ENCODE data around the gene C4orf33.
"Not testable (repeated sequence)": the region's sequence is repeated elsewhere in the genome, so short reads cannot be mapped to it uniquely, and the experiment has no call there.

C4orf33 gene, protein sequence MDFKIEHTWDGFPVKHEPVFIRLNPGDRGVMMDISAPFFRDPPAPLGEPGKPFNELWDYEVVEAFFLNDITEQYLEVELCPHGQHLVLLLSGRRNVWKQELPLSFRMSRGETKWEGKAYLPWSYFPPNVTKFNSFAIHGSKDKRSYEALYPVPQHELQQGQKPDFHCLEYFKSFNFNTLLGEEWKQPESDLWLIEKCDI

DNA sequence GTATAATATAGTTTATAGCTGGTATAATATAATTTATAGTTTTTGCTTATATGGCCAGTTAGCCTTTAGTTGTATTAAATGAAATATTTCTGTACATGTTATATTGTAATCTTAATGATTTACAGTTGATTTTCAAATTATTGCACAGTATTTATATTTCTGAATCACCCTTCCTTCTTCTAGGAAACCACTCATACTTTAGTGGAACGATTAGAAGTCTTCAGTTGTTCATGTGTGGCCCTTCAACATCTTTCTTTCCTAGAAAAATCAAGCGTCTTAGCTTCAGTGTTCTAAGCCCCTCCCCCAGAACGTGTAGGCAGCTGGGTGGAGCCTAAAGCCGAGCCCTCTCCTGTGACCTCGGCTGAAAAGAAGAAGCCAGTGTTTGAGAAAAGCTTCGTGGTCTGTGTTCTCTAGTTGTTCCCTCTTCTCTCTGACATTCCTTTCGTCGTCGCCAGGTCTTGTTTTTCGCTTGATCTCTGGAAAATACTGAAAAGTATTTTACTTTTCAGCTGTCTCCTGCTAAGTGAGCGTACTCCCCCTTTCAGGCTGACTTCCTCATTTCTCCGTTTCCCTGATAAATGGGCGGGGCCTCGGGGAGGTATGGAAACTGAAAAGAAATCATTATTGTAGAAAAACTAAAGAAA is at the start of gene C4orf33:
TSS of gene C4orf33 (plus strand) at position 342 of the 644 bp plus-strand sequence. CDS start 6,459 bp downstream, outside the sequence.
- peak; percentile 7 to 48 (median 29) for DNase-seq (ENCODE audit: low read depth in 3 of 3, low spot score in 1 of 3)

DNA sequence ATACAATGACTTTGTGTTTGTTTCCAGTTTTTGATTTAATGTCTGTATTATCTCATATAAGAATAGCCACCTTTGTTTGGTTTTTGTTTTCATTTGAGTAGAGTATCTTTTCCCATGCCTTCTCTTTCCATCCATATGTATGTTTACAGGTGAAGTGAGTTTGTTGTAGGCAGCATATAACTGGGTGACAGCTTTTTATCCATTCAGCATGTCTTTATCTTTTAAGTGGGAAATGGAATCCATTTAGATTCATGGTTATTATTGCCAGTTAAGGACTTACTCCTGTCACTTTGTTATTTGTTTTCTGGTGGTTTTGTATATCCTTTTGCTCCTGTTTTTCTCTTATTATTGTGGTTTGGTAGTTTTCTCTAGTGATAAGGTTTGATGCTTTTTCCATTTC is 36.9 kb upstream of the C4orf33 start:
- DNase-seq (ENCODE audit: low read depth in 3 of 3, low spot score in 1 of 3), result no peak

DNA sequence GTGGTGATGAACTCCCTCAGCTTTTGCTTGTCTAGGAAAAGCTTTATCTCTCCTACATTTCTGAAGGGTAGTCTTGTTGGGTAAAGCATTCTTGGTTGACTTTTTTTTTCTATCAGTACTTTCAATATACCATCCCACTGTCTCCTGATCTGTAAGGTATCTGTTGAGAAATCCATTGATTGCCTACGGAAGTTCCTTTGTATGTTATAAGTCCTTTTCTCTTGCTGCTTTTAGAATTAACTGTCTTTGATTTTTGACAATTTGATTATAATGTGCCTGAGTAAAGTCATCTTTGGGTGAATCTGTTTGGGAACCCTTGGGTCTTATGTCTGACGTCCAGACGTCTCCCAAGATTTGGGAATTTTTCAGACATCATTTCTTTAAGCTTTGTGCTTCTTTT is 33.4 kb upstream of the C4orf33 start:
- DNase-seq (ENCODE audit: low read depth in 3 of 3, low spot score in 1 of 3), result no peak

DNA sequence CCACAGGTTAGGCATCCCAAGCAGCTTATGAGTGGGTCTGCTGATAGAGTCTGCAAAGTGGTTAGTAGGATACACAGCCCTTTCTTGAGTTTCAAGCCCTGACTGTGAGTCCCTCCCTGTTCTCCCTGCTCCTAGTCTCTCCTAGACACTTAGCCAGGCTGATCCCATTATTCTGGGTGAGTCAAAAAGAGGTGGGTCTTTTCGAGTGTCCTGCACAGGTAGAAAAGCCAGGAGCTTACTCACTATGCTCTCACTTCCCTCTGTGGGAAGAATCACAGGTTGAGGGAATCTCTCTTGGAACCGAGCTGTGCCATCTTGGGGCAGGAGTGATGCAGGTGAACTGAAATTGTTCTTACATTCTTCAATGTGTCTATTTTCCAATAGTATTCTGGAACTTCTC is 32.3 kb upstream of the C4orf33 start:
- no peak for DNase-seq (ENCODE audit: low read depth in 3 of 3, low spot score in 1 of 3)

- DNase-seq (ENCODE audit: low read depth in 3 of 3, low spot score in 1 of 3), result no peak
These were observed 31.2 kb upstream of the C4orf33 start for GRCh38 chr4:129064717-129065116.

DNA sequence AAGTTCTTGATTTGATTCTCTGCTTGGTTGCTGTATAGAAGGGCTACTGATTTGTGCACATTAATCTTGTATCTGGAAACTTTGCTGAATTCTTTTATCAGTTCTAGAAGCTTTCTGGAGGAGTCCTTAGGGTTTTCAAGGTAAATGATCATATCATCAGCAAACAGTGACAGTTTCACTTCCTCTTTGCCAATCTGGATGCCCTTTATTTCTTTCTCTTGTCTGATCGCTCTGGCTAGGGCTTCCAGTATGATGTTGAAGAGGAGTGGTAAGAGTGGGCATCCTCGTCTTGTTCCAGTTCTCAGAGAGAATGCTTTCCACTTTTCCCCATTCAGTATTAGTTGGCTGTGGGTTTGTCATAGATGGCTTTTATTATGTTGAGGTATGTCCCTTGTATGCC is 26.4 kb upstream of the C4orf33 start:
- DNase-seq (ENCODE audit: low read depth in 3 of 3, low spot score in 1 of 3), result not testable (repeated sequence)

- DNase-seq (ENCODE audit: low read depth in 3 of 3, low spot score in 1 of 3), result no peak
These were observed 18.6 kb upstream of the C4orf33 start for GRCh38 chr4:129077326-129077725.

GRCh38 chr4:129080129-129080528 is 15.8 kb upstream of the C4orf33 start:
- DNase-seq (ENCODE audit: low read depth in 3 of 3, low spot score in 1 of 3), result no peak

DNA sequence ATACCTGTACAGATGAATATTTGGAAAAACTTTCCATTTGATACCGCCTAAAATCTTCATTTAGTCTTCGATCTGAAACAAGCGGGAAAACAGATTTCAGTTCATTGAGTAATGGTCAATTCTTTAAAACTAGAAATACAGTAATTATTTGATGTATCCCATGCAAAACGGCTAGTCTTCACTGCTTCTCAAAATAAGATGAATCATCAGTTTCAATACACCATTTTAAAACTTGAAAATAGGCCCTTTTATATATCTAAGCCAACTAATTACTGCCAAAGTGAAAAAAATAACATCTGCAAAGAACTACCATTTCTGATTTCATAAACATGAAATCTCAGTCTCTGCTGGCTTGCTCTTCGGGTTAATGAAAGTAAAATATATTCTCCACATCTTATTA is 13.7 kb upstream of the C4orf33 start:
- DNase-seq (ENCODE audit: low read depth in 3 of 3, low spot score in 1 of 3), result no peak

- DNase-seq (ENCODE audit: low read depth in 3 of 3, low spot score in 1 of 3), result no peak
These were observed 10.5 kb upstream of the C4orf33 start for GRCh38 chr4:129085472-129085871.

DNA sequence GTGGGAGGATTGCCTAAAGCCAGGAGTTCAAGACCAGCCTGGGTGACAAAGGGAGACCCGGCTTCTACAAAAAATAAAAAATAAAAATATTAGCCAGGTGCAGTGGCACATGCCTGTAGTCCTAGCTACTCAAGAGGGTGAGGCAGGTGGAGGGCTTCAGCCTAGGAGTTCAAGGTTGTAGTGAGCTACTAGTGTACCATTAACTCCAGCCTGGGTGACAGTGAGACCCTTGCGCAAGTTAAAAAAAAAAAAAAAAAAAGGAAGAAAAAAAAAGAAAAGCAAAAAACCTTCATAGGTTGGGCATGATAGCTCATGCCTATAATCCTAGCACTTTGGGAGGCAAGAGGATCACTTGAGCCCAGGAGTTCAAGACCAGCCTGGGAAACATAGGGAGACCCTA is 8.4 kb upstream of the C4orf33 start:
- no peak for DNase-seq (ENCODE audit: low read depth in 3 of 3, low spot score in 1 of 3)

- DNase-seq (ENCODE audit: low read depth in 3 of 3, low spot score in 1 of 3), result no peak
These were observed 3.2 kb upstream of the C4orf33 start for GRCh38 chr4:129092631-129093190.

- peak; percentile 81 to 86 (median 81) for DNase-seq (ENCODE audit: low read depth in 3 of 3, low spot score in 1 of 3)
These were observed 2.6 kb upstream of the C4orf33 start, which contains the start of gene SCLT1 for GRCh38 chr4:129093191-129093920. Gene SCLT1, minus strand, starts transcription at chr4:129093539. Its CDS starts 436 bp downstream, at chr4:129093103.

DNA sequence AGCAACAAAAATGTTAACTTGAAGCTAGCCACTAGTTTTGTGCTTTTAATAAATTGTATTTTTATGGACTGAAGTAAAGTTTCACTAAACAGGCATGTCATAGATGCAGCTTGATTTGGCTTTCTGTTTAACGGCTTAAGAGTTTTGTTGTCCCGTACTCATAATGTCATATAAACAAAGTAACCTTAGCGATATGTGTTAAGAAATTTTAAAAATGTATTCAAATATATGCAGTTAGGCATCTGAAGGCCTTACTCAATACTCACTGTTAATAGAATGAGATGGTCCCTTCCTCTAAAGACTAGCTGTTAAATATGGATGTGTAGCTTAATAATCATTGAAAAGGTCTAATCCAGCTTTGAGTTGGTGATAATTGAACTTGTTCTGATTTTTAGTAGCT is 1.6 kb upstream of the C4orf33 start:
- DNase-seq (ENCODE audit: low read depth in 3 of 3, low spot score in 1 of 3), result no peak

GRCh38 chr4:129098531-129099001 is 2.6 kb downstream of the C4orf33 start:
- no peak for DNase-seq (ENCODE audit: low read depth in 3 of 3, low spot score in 1 of 3)

DNA sequence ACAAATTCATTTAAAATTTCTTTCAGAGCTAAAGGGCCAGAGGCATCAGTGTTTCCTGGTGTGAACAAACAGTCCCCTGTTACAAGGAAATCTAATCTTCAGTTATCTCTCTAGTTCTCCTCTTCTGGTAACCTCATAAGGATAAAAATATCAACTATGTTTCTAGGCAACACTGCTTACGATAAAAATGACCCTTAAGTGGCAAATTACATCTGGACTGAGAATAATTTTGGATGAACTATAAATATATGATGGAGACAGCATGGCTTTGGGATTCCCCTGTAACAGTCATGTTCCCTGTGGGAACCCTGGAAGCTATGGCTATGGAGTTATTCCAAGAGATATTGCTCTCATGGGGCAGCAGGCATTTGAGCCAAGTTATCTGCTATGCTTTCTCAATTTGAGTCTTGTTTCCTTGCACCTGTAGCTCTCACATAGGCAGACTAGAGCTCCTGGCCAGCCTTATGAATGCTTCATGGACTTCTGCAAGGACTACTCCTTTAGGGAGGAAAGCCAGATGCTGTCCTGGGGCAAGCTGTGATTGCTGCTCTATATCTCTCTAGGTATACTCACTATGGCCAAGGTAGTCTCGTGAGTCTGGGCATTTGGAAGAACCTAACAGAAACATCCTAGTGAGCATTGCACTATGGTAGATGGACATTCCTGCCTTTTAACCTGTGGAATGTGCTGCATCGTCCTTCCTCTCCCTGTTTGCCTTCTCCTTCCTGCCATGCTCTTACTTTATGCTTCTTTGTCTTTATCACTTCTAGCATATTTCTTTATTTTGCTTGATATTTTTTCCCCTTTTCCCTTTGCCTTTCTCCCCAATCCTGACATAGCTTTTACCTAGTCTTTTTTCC is 14.2 kb downstream of the C4orf33 start:
- DNase-seq (ENCODE audit: low read depth in 3 of 3, low spot score in 1 of 3), result no peak

GRCh38 chr4:129110931-129111330 is 15.0 kb downstream of the C4orf33 start:
- no peak for DNase-seq (ENCODE audit: low read depth in 3 of 3, low spot score in 1 of 3)

- DNase-seq (ENCODE audit: low read depth in 3 of 3, low spot score in 1 of 3), result no peak
These were observed 16.0 kb downstream of the C4orf33 start for GRCh38 chr4:129111919-129112318.

DNA sequence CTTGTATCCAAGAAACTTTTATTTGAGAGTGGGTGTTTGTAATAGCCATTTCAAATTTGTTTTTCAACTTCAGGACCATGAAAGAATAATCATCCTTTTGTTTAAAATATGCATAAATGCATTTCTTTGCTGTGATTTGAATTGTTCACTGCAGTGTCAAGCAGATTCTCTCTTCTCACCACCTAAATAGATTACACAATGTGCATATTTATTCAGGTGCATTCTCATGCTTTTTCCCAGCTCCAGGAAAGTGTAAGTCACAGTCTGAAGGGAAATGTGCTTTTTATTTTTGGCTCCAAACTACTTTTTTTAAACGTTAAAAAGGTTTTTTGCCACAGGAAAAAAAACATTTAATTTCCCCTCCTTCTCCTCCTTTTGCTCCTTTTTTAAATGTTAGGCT is 17.5 kb downstream of the C4orf33 start:
- no peak for DNase-seq (ENCODE audit: low read depth in 3 of 3, low spot score in 1 of 3)

DNA sequence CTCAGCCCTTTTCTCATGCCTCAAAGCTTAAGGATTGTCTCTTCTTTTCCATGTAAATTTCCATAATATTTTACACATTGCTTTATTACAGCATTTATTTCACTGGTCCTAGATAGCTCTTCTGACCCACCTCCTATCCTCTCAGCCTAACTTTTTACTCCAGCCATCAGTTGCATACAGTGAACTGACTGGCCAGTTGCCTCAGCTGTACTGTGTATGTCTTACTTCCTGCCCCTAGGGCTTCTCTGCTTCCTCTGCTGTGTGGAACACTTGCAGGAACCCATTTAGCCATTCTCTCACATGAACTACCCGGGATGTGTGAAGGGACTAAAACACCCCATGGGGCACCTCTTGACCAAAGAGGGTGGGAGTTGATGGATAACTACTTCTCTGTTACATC is 18.0 kb downstream of the C4orf33 start:
- DNase-seq (ENCODE audit: low read depth in 3 of 3, low spot score in 1 of 3), result no peak

GRCh38 chr4:129117705-129118104 is 21.8 kb downstream of the C4orf33 start:
- no peak for DNase-seq (ENCODE audit: low read depth in 3 of 3, low spot score in 1 of 3)
